ENCODE results near the gene MCL1. TPM values are rescaled to one million over a fixed set of nuclear protein-coding genes. Genes with fewer than 3 reads are reported as not detected.
A peak's percentile ranks its signal among the peaks of the same experiment; 100 is the strongest.
"Not testable (repeated sequence)": the region's sequence is repeated elsewhere in the genome, so short reads cannot be mapped to it uniquely, and the experiment has no call there.

MCL1 gene
- total RNA-seq (2014; rRNA removed; shearing (Covaris generic); ENCODE audit: low replicate concordance), result 148 and 184 TPM in 2 replicates

GRCh38 chr1:150579110-150579944 lies at the start of gene MCL1:
Gene MCL1, minus strand, starts transcription at chr1:150579610. Its CDS starts 80 bp downstream, at chr1:150579530.
- Histone ChIP-seq H3K9me3 (no peaks in the 10 kb centered on the region), H3K4me3 (peak within 1 kb of the TSS; percentile 92), H3K36me3 (peaks cover 50% of the 10 kb centered on the region), H3K27me3 (no peaks in the 10 kb centered on the region)
- peak; percentile 97 for DNase-seq

GRCh38 chr1:150628766-150629114 lies 49.3 kb upstream of the MCL1 start:
- no peaks in the 10 kb centered on the region for H3K9me3 ChIP-seq
- H3K27me3 ChIP-seq, result no peaks in the 10 kb centered on the region
- H3K36me3 ChIP-seq, result peaks cover 46% of the 10 kb centered on the region
- no peak for DNase-seq
- peak overlapping the region; percentile 98 for H3K4me3 ChIP-seq

- Histone ChIP-seq H3K9me3 (no peaks in the 10 kb centered on the region), H3K36me3 (peaks cover 53% of the 10 kb centered on the region), H3K4me3 (peak overlapping the region; percentile 98)
These were observed 48.5 kb upstream of the MCL1 start for GRCh38 chr1:150627826-150628410.

GRCh38 chr1:150626150-150626549 lies 46.7 kb upstream of the MCL1 start:
- Histone ChIP-seq H3K36me3 (peaks cover 66% of the 10 kb centered on the region), H3K27me3 (no peaks in the 10 kb centered on the region), H3K9me3 (no peaks in the 10 kb centered on the region), H3K4me3 (no peak overlapping the region)
- DNase-seq, result no peak

More at GRCh38 chr1:150627826-150628410, 48.5 kb upstream of the MCL1 start:
- DNase-seq, result no peak
- H3K27me3 ChIP-seq, result no peaks in the 10 kb centered on the region

- DNase-seq, H3K9me3 ChIP-seq, H3K4me3 ChIP-seq, H3K27me3 ChIP-seq: not testable (repeated sequence)
- peaks cover 82% of the 10 kb centered on the region for H3K36me3 ChIP-seq
These were observed 45.1 kb upstream of the MCL1 start for GRCh38 chr1:150624546-150624945.

GRCh38 chr1:150624134-150624533 lies 44.7 kb upstream of the MCL1 start:
- DNase-seq, H3K4me3 ChIP-seq, H3K27me3 ChIP-seq, H3K9me3 ChIP-seq: not testable (repeated sequence)
- peaks cover 86% of the 10 kb centered on the region for H3K36me3 ChIP-seq

GRCh38 chr1:150622303-150622975 lies 43.0 kb upstream of the MCL1 start:
- peak; percentile 41 for DNase-seq
- Histone ChIP-seq H3K9me3 (no peaks in the 10 kb centered on the region), H3K27me3 (no peaks in the 10 kb centered on the region), H3K4me3 (no peak overlapping the region), H3K36me3 (peaks cover 86% of the 10 kb centered on the region)

GRCh38 chr1:150621497-150622302 lies 42.3 kb upstream of the MCL1 start:
- peak; percentile 28 for DNase-seq
- Histone ChIP-seq H3K36me3 (peaks cover 84% of the 10 kb centered on the region), H3K9me3 (no peaks in the 10 kb centered on the region), H3K27me3 (no peaks in the 10 kb centered on the region), H3K4me3 (no peak overlapping the region)

- H3K36me3 ChIP-seq, result peaks cover 84% of the 10 kb centered on the region
- no peaks in the 10 kb centered on the region for H3K27me3 ChIP-seq
- no peaks in the 10 kb centered on the region; the same call in 1 of the 2 replicates for H3K9me3 ChIP-seq
- H3K4me3 ChIP-seq, result no peak overlapping the region
- DNase-seq, result no peak
These were observed 41.5 kb upstream of the MCL1 start for GRCh38 chr1:150620919-150621318.

- no peaks in the 10 kb centered on the region; the same call in 1 of the 2 replicates for H3K9me3 ChIP-seq
- H3K4me3 ChIP-seq, result no peak overlapping the region
- H3K36me3 ChIP-seq, result peaks cover 82% of the 10 kb centered on the region
- peak; percentile 41 for DNase-seq
- no peaks in the 10 kb centered on the region for H3K27me3 ChIP-seq
These were observed 40.4 kb upstream of the MCL1 start for GRCh38 chr1:150619576-150620509.

GRCh38 chr1:150615346-150616201 lies 36.2 kb upstream of the MCL1 start:
- Histone ChIP-seq H3K4me3 (no peak overlapping the region), H3K9me3 (no peaks in the 10 kb centered on the region; the same call in 1 of the 2 replicates), H3K27me3 (no peaks in the 10 kb centered on the region), H3K36me3 (peaks cover 64% of the 10 kb centered on the region)
- no peak for DNase-seq

- peak; percentile 53 for DNase-seq
- H3K9me3 ChIP-seq, result no peaks in the 10 kb centered on the region; the same call in 1 of the 2 replicates
- no peaks in the 10 kb centered on the region for H3K27me3 ChIP-seq
- H3K36me3 ChIP-seq, result peaks cover 50% of the 10 kb centered on the region
- H3K4me3 ChIP-seq, result no peak overlapping the region
These were observed 33.9 kb upstream of the MCL1 start for GRCh38 chr1:150613061-150613920.

- Histone ChIP-seq H3K4me3 (no peak overlapping the region), H3K9me3 (no peaks in the 10 kb centered on the region; the same call in 1 of the 2 replicates), H3K36me3 (peaks cover 41% of the 10 kb centered on the region), H3K27me3 (no peaks in the 10 kb centered on the region)
- no peak for DNase-seq
These were observed 32.6 kb upstream of the MCL1 start for GRCh38 chr1:150612014-150612345.

- H3K27me3 ChIP-seq, result no peaks in the 10 kb centered on the region
- DNase-seq, result no peak
These were observed 31.2 kb upstream of the MCL1 start for GRCh38 chr1:150610576-150610975.

More at GRCh38 chr1:150610576-150610975, 31.2 kb upstream of the MCL1 start:
- H3K36me3 ChIP-seq, result peaks cover 34% of the 10 kb centered on the region
- no peaks in the 10 kb centered on the region for H3K9me3 ChIP-seq
- H3K4me3 ChIP-seq, result no peak overlapping the region

Data from MG63 (cell line).